ENCODE data around the gene SBK2. TPM values are rescaled to one million over a fixed set of nuclear protein-coding genes. Genes with fewer than 3 reads are reported as not detected.

The SBK2 gene
- total RNA-seq, 1 experiment from 2014 or later, result not detected

GRCh38 chr19:55485439-55486011 lies 51.4 kb downstream of the SBK2 start:
- H3K4me1 ChIP-seq, result 0 out of 2 replicates have a peak, but pooled peaks cover 3% of the 10 kb centered on the region
- no peaks in the 10 kb centered on the region; the same call in 1 of the 2 replicates for H3K36me3 ChIP-seq (ENCODE audit: control insufficient read depth, insufficient read depth, low read length)
- H3K27me3 Mint-ChIP-seq (ENCODE audit: insufficient read depth, unreplicated experiment), result no peaks in the 10 kb centered on the region
- TF ChIP-seq CTCF (IDR thresholded peaks at IDR 0.05; ENCODE audit: insufficient read depth in 1 of 2, low read depth in 1 of 2, low read length in 1 of 2, severe bottlenecking in 1 of 2, unreplicated experiment in 1 of 2), result no peak
- H3K4me1 Mint-ChIP-seq (ENCODE audit: low read depth, unreplicated experiment), result peaks cover 7% of the 10 kb centered on the region
- intact Hi-C loops (cut with micrococcal nuclease; ENCODE audit: unreplicated experiment), result no loop called here
- peak overlapping the region; percentile 73 for H3K27ac Mint-ChIP-seq (ENCODE audit: unreplicated experiment)
- no peak for DNase-seq
- ChIA-PET CTCF (interaction anchor here (0.9 to 2.6 kb wide), 6 partner anchors 8 to 96 kb away, joined by 3 to 19 read pairs (median 5); partner anchors contain the start of genes ISOC2 and ZNF628), POLR2A (interaction anchor here (1.0 to 1.2 kb wide), 6 partner anchors 9 to 205 kb away, joined by 3 to 22 read pairs (median 6); partner anchors contain the start of genes HSPBP1, UBE2S and ZNF628)
- BruUV-seq (replicated peaks), result TSS peak; percentile 60
- H3K4me3 ChIP-seq (ENCODE audit: low read depth, low read length), result peak overlapping the region; percentile 90
- peaks cover 23% of the 10 kb centered on the region for H3K36me3 Mint-ChIP-seq (ENCODE audit: insufficient read depth, unreplicated experiment)
- no peaks in the 10 kb centered on the region for H3K27me3 ChIP-seq (replicated peaks; ENCODE audit: control insufficient read depth, insufficient read depth, low read length)
- H3K9me3 ChIP-seq, result no peaks in the 10 kb centered on the region
- H3K4me3 Mint-ChIP-seq (ENCODE audit: unreplicated experiment), result peak overlapping the region; percentile 76
- H3K9me3 Mint-ChIP-seq (ENCODE audit: unreplicated experiment), result no peaks in the 10 kb centered on the region

GRCh38 chr19:55484593-55485438 lies 52.1 kb downstream of the SBK2 start, which contains the start of gene NAT14:
NAT14 (plus strand) TSS chr19:55485188; CDS start chr19:55485709, 521 bp downstream.
- H3K9me3 ChIP-seq, result no peaks in the 10 kb centered on the region
- H3K4me1 ChIP-seq, result 0 out of 2 replicates have a peak, but pooled peaks cover 3% of the 10 kb centered on the region
- Mint-ChIP-seq H3K4me3 (ENCODE audit: unreplicated experiment) (peak within 1 kb of the TSS; percentile 76), H3K9me3 (ENCODE audit: unreplicated experiment) (no peaks in the 10 kb centered on the region), H3K27me3 (ENCODE audit: insufficient read depth, unreplicated experiment) (no peaks in the 10 kb centered on the region), H3K27ac (ENCODE audit: unreplicated experiment) (peak within 1 kb of the TSS; percentile 73), H3K4me1 (ENCODE audit: low read depth, unreplicated experiment) (peaks cover 7% of the 10 kb centered on the region), H3K36me3 (ENCODE audit: insufficient read depth, unreplicated experiment) (peaks cover 23% of the 10 kb centered on the region)
- no peaks in the 10 kb centered on the region; the same call in 1 of the 2 replicates for H3K36me3 ChIP-seq (ENCODE audit: control insufficient read depth, insufficient read depth, low read length)
- POLR2A ChIA-PET, result interaction anchor here (0.6 to 1.2 kb wide), 8 partner anchors 9 to 1843 kb away, joined by 3 to 22 read pairs (median 6); partner anchors contain the start of genes HSPBP1, ISOC2, UBE2S and ZNF628
- no peaks in the 10 kb centered on the region for H3K27me3 ChIP-seq (replicated peaks; ENCODE audit: control insufficient read depth, insufficient read depth, low read length)
- intact Hi-C loops (cut with micrococcal nuclease; ENCODE audit: unreplicated experiment), result no loop called here
- CTCF ChIA-PET, result interaction anchor here (0.9 to 2.6 kb wide), 6 partner anchors 8 to 97 kb away, joined by 3 to 19 read pairs (median 5); partner anchors contain the start of genes ISOC2 and ZNF628
- TF ChIP-seq CTCF (IDR thresholded peaks at IDR 0.05; ENCODE audit: insufficient read depth in 1 of 2, low read depth in 1 of 2, low read length in 1 of 2, severe bottlenecking in 1 of 2, unreplicated experiment in 1 of 2), result no peak
- H3K4me3 ChIP-seq (ENCODE audit: low read depth, low read length), result peak within 1 kb of the TSS; percentile 90
- DNase-seq, result peak; percentile 78 to 88
- no TSS peak for BruUV-seq (replicated peaks)
